ENCODE data around the gene SMIM24. TPM values are rescaled to one million over a fixed set of nuclear protein-coding genes. Genes with fewer than 3 reads are reported as not detected.

Gene SMIM24
- polyA plus RNA-seq, 1 donor from 2014 or later, result not detected

DNA sequence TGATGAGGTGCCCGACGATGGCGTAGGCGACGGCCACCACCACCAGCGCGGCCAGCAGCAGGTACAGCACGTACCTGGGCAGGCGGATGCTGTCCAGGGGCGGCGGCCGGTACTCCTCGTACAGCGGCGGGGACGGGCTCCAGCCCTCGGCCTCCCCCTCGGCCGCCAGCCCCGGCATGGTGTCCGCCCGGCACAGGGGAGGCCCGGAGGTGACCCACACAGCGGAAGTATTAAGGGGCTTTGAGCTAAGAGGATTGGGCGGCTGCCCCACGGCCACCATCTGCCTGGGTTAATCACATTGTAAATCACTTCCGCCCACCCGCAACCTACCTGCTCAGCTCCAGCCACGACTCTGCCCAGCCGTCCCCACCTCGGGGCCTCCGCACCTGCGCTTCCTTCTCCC lies 2.9 kb upstream of the SMIM24 start, which contains the start of gene SMIM44:
Gene SMIM44 (minus strand): TSS at position 216 of the 403 bp plus-strand sequence. CDS start 38 bp downstream, at position 178.
- Histone ChIP-seq H3K27me3 (ENCODE audit: insufficient read depth, low read depth, low read length) (no peaks in the 10 kb centered on the region), H3K9me3 (ENCODE audit: low read length) (no peaks in the 10 kb centered on the region), H3K36me3 (ENCODE audit: insufficient read depth, low read length) (no peaks in the 10 kb centered on the region), H2AFZ (ENCODE audit: low read depth, low read length) (no peak within 1 kb of the TSS), H3K9ac (ENCODE audit: low read length) (no peak within 1 kb of the TSS), H4K20me1 (ENCODE audit: insufficient read depth) (no peaks in the 10 kb centered on the region), H3K27ac (ENCODE audit: low read length) (no peak within 1 kb of the TSS), H3F3A (ENCODE audit: insufficient read depth, low read length, poor library complexity, severe bottlenecking) (no peaks in the 10 kb centered on the region), H3K79me2 (replicated peaks; ENCODE audit: insufficient read depth, low read length) (no peaks in the 10 kb centered on the region), H3K4me2 (ENCODE audit: low read length) (no peak within 1 kb of the TSS), H3K4me3 (ENCODE audit: low read length) (no peak within 1 kb of the TSS), H3K9me2 (ENCODE audit: insufficient read depth, low read length) (no peaks in the 10 kb centered on the region)
- TF ChIP-seq EP300 (conservative IDR thresholded peaks at IDR 0.05; ENCODE audit: poor library complexity, severe bottlenecking) (no peak), SMC3 (conservative IDR thresholded peaks at IDR 0.05; ENCODE audit: poor library complexity) (no peak), RAD21 (conservative IDR thresholded peaks at IDR 0.05) (no peak), TAF1 (IDR thresholded peaks at IDR 0.05; ENCODE audit: low read depth) (no peak), MXI1 (conservative IDR thresholded peaks at IDR 0.05; ENCODE audit: poor library complexity, severe bottlenecking) (no peak), POLR2AphosphoS5 (IDR thresholded peaks at IDR 0.05) (no peak), EZH2 (IDR thresholded peaks at IDR 0.05; ENCODE audit: borderline replicate concordance, insufficient read depth, low read length, poor library complexity, severe bottlenecking) (no peak)
- TF ChIP-seq, protein P1, sequence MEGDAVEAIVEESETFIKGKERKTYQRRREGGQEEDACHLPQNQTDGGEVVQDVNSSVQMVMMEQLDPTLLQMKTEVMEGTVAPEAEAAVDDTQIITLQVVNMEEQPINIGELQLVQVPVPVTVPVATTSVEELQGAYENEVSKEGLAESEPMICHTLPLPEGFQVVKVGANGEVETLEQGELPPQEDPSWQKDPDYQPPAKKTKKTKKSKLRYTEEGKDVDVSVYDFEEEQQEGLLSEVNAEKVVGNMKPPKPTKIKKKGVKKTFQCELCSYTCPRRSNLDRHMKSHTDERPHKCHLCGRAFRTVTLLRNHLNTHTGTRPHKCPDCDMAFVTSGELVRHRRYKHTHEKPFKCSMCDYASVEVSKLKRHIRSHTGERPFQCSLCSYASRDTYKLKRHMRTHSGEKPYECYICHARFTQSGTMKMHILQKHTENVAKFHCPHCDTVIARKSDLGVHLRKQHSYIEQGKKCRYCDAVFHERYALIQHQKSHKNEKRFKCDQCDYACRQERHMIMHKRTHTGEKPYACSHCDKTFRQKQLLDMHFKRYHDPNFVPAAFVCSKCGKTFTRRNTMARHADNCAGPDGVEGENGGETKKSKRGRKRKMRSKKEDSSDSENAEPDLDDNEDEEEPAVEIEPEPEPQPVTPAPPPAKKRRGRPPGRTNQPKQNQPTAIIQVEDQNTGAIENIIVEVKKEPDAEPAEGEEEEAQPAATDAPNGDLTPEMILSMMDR (IDR thresholded peaks at IDR 0.05; ENCODE audit: poor library complexity, severe bottlenecking), result no peak
- TF ChIP-seq, protein P2, sequence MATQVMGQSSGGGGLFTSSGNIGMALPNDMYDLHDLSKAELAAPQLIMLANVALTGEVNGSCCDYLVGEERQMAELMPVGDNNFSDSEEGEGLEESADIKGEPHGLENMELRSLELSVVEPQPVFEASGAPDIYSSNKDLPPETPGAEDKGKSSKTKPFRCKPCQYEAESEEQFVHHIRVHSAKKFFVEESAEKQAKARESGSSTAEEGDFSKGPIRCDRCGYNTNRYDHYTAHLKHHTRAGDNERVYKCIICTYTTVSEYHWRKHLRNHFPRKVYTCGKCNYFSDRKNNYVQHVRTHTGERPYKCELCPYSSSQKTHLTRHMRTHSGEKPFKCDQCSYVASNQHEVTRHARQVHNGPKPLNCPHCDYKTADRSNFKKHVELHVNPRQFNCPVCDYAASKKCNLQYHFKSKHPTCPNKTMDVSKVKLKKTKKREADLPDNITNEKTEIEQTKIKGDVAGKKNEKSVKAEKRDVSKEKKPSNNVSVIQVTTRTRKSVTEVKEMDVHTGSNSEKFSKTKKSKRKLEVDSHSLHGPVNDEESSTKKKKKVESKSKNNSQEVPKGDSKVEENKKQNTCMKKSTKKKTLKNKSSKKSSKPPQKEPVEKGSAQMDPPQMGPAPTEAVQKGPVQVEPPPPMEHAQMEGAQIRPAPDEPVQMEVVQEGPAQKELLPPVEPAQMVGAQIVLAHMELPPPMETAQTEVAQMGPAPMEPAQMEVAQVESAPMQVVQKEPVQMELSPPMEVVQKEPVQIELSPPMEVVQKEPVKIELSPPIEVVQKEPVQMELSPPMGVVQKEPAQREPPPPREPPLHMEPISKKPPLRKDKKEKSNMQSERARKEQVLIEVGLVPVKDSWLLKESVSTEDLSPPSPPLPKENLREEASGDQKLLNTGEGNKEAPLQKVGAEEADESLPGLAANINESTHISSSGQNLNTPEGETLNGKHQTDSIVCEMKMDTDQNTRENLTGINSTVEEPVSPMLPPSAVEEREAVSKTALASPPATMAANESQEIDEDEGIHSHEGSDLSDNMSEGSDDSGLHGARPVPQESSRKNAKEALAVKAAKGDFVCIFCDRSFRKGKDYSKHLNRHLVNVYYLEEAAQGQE (IDR thresholded peaks at IDR 0.05; ENCODE audit: borderline replicate concordance), result no peak

DNA sequence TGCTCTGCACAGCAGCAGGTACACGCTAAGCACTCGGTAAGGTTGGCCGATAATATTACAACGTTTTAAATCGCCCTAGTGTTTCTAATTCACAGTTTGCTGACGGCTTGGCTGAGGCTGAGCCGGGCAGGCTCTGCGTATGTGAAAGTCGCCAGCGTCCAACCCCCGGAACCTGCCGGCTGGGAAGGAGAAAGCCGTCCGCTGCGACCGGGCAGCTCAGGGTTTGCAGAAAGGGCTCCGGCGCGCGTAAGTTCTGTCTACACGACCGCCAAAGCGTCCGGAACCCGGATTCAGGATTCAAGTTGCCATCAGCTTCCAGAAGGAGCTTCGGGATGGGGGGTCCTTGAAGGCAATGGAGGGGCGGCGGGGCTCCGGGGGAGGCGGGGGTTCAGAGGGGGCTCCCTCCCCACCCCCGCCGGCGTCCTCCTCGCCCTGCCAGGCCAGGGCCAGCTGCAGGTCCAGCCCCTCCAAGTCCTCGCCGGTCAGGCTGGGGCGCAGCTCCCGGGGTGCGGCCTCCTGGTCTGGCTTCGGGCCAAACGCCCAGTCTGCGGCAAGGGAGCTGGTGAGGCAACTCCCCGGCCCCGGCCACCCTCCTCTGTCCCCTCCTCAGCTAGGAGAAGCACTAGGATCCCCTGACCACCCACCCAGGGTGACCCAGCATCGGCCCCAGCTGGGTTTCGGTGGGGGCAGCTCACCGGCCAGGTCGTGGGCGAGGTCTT lies 2.3 kb upstream of the SMIM24 start:
- no peaks in the 10 kb centered on the region for H3K36me3 ChIP-seq (ENCODE audit: insufficient read depth, low read length)
- no peak overlapping the region for H3K9ac ChIP-seq (ENCODE audit: low read length)
- no peak overlapping the region for H2AFZ ChIP-seq (ENCODE audit: low read depth, low read length)

More for the DNA sequence above, 2.3 kb upstream of the SMIM24 start:
- H3K79me2 ChIP-seq (replicated peaks; ENCODE audit: insufficient read depth, low read length), result no peaks in the 10 kb centered on the region
- no peaks in the 10 kb centered on the region for H3K27me3 ChIP-seq (ENCODE audit: insufficient read depth, low read depth, low read length)
- H3K27ac ChIP-seq (ENCODE audit: low read length), result no peak overlapping the region
- no peaks in the 10 kb centered on the region for H3F3A ChIP-seq (ENCODE audit: insufficient read depth, low read length, poor library complexity, severe bottlenecking)
- H4K20me1 ChIP-seq (ENCODE audit: insufficient read depth), result no peaks in the 10 kb centered on the region
- no peaks in the 10 kb centered on the region for H3K9me3 ChIP-seq (ENCODE audit: low read length)
- TF ChIP-seq MXI1 (conservative IDR thresholded peaks at IDR 0.05; ENCODE audit: poor library complexity, severe bottlenecking), result no peak
- no peak for TF ChIP-seq TAF1 (IDR thresholded peaks at IDR 0.05; ENCODE audit: low read depth)
- no peak for TF ChIP-seq EZH2 (IDR thresholded peaks at IDR 0.05; ENCODE audit: borderline replicate concordance, insufficient read depth, low read length, poor library complexity, severe bottlenecking)
- TF ChIP-seq, protein P2 (IDR thresholded peaks at IDR 0.05; ENCODE audit: borderline replicate concordance), result no peak
- no peak overlapping the region for H3K4me3 ChIP-seq (ENCODE audit: low read length)
- no peak overlapping the region for H3K4me2 ChIP-seq (ENCODE audit: low read length)
- H3K9me2 ChIP-seq (ENCODE audit: insufficient read depth, low read length), result no peaks in the 10 kb centered on the region
